Measurements from ENCODE around the gene HEYL. TPM values are rescaled to one million over a fixed set of nuclear protein-coding genes. Genes with fewer than 3 reads are reported as not detected.

The HEYL gene
- total RNA-seq, 1 donor from 2014 or later = 20.5 TPM

Other genes with a start within 250 kb of the HEYL start
- 1.5 TPM for gene BMP8A, start 148.0 kb downstream of the HEYL start, total RNA-seq
- 239 TPM for gene PABPC4, start 62.9 kb downstream of the HEYL start, total RNA-seq
- gene NT5C1A, start 32.5 kb upstream of the HEYL start, total RNA-seq = 25.0 TPM
- gene HPCAL4, start 51.8 kb upstream of the HEYL start, total RNA-seq = 0.05 TPM
- gene PPIE, start 99.2 kb upstream of the HEYL start, total RNA-seq = 26.4 TPM
- 1.3 TPM for gene OXCT2, start 131.7 kb upstream of the HEYL start, total RNA-seq
- gene BMP8B, start 149.2 kb upstream of the HEYL start, total RNA-seq = 0.62 TPM
- 16.6 TPM for gene TRIT1, start 243.9 kb upstream of the HEYL start, total RNA-seq